KMS-11 (cell line): Measurements from ENCODE around the gene PRR3.

ENCODE experiments used
- H2AFZ ChIP-seq: fragments of 200-600 bp; sonication (generic); 2 replicates; pipeline ENCODE4 v1.6.1; 2016; ENCODE audit warnings: antibody characterized with exemption, mixed run types, low read depth
- H3K27ac ChIP-seq: fragments of 200-600 bp; sonication (generic); 2 replicates; pipeline ENCODE4 v1.6.1; 2016; ENCODE audit warnings: mild to moderate bottlenecking, mixed run types
- H3K27me3 ChIP-seq: fragments of 200-600 bp; sonication (generic); 2 replicates; pipeline ENCODE4 v1.6.1; 2017; ENCODE audit warnings: mild to moderate bottlenecking, low read depth, mixed run types, moderate library complexity; ENCODE audit not compliant: insufficient read depth
- H3K36me3 ChIP-seq: fragments of 200-600 bp; sonication (generic); 2 replicates; pipeline ENCODE4 v1.6.1; 2017; ENCODE audit warnings: mild to moderate bottlenecking, mixed run types; ENCODE audit not compliant: insufficient read depth
- H3K4me1 ChIP-seq: fragments of 200-600 bp; sonication (generic); 2 replicates; pipeline ENCODE4 v1.6.1; 2016; ENCODE audit warnings: mild to moderate bottlenecking, low read depth, mixed run types; ENCODE audit not compliant: poor library complexity, severe bottlenecking
- H3K4me2 ChIP-seq: fragments of 200-600 bp; sonication (generic); 2 replicates; pipeline ENCODE4 v1.7.0; 2016; ENCODE audit warnings: mild to moderate bottlenecking, mixed run types
- H3K4me3 ChIP-seq: fragments of 200-600 bp; sonication (generic); IDR thresholded peaks from 2 replicates; pipeline ENCODE4 v1.6.1; 2017; ENCODE audit warnings: low read depth, low read length, mixed read lengths; ENCODE audit not compliant: insufficient read depth
- H3K79me2 ChIP-seq: fragments of 200-600 bp; sonication (generic); 2 replicates; pipeline ENCODE4 v1.6.1; 2016; ENCODE audit warnings: low read depth, mixed run types; ENCODE audit not compliant: insufficient read depth
- H3K9ac ChIP-seq: fragments of 200-600 bp; sonication (generic); 2 replicates; pipeline ENCODE4 v1.6.1; 2016; ENCODE audit warnings: mild to moderate bottlenecking, mixed run types
- H4K20me1 ChIP-seq: fragments of 200-600 bp; sonication (generic); 2 replicates; pipeline ENCODE4 v1.6.1; 2016; ENCODE audit warnings: mild to moderate bottlenecking, mixed run types; ENCODE audit not compliant: insufficient read depth
- CTCF ChIP-seq: fragments of 200-600 bp; sonication (generic); conservative IDR thresholded peaks from 2 replicates; pipeline ENCODE4 v1.6.1; 2017; ENCODE audit warnings: low read depth, mild to moderate bottlenecking, antibody characterized with exemption, low read length, moderate library complexity, mixed read lengths

PRR3 gene

DNA sequence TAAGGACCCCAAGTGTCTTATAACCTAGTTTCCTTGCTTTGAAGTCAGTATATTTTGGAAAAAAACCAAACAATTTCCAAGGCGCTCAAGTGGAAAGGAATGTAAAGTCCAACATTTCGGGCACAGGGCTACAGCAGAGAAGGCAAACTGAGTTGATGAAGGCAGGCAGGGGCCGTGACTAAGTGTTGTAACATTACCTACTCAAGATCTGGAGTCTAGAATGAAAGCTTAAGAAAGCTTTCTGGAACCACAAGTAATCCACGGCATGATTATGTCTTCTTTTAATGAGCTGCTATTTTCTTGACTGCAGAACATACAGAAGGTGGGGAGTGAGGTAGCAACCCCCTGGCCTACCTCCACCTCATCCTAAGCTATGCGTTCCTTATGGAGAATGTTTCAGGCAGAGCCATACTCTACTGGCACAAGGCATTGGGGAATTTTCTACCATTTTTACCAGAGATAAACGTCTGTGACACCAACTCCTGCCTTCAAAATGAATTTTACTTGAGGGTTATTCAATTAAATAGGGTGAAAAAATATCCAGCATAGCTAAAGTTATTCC is 55.7 kb downstream of the PRR3 start:
- Histone ChIP-seq H3K27ac (peak overlapping the region; percentile 95; the same call in 1 of the 2 replicates), H3K36me3 (peaks cover 10% of the 10 kb centered on the region; the same call in 1 of the 2 replicates), H3K4me3 (no peak overlapping the region), H4K20me1 (no peaks in the 10 kb centered on the region), H3K4me1 (peaks cover 20% of the 10 kb centered on the region), H3K4me2 (no peak overlapping the region), H3K27me3 (no peaks in the 10 kb centered on the region), H3K79me2 (peaks cover 47% of the 10 kb centered on the region), H3K9ac (no peak overlapping the region), H2AFZ (no peak overlapping the region)
- TF ChIP-seq CTCF = no peak
